Measurements from ENCODE around the gene BARX2.

BARX2 gene

DNA sequence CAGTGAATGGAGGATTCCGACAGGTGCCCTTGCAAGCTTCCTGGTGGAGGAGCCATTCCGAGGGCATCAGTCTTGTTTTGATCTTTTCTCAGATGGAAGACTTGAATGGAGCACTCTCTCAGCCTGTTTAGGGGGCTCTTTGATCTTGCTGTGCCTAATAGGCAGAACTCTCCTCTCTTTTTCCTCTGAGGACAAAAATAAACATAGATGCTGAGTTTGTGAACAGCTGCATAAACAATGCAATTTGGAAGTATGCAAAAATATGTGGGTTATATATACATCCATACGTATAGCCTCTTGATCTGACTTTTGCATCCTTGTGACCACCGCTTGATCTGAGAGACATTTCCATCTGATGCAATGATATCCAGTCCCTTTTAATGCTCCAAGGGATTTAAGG lies 29.1 kb downstream of the BARX2 start:
- no peak for DNase-seq

DNA sequence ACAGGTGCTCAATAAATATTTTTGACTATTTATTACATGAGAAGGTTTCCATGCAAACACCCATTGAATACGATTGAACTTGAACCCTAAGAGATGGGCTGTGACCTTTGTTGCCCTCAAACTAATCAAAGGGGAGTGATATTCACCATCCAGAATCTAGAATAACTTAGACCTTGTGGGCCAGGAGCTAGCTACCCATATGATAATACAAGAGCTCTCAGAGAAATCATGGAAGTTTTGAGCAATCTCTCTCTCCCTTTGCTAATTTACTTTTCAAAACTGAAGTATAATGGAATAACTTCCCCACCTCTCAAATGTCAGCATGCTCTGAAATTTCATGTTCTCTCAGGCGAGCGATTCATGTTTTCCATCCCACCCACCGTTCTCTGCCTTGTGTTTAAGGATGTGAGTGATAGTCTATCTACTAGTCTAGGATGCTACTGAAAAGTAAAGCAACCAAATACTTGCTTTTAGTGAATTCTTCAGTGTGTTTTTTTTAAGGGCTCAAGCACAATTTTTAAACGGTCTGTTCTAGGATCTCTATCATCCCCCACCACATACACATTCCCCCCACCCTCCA lies 33.3 kb downstream of the BARX2 start:
- DNase-seq, result no peak

DNA sequence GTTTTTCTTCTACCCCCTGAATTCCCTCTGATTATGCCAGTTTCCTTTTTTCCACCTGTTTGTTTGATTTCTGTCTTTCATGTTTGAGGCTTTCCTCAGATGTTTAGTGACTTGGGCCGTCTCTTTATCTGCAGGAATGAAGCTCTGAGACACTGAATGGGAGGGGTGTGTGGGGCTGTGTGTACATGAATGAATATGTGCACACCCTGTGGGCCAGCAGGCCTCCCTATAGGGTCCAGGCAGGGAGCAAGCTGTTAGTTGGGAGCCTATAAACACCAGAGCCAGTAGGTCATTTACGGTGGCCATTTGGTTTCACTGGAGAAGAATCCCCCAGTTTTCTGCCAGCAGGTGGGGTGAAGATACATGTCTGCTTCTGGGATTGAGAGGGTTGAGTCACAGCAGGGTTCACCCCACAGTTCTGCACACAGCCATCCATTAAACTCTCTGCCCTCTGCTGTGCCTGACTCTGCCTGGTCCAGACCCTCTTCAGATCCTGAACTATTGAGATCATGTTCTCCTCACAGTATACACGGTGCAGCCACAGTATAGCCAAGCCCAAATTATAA lies 34.8 kb downstream of the BARX2 start:
- no peak for DNase-seq

DNA sequence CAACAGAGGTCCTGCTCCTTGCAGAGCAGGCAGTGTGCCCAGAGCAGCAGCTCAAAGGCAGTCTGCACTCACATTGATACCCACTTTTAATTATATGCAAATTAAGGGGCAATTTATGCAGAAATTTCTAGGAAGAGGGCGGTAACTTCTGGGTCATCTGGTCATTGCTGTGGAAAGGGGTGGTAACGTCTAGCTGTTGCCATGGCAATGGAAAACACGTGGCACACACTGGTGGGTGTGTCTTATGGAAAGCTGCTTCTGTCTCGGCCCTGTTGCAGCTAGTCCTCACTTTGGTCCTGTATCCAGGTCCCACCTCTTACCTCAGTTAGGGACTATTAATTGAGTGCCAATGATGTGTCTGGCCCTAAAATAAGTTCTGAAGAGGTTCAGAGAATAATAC lies 36.8 kb downstream of the BARX2 start:
- no peak for DNase-seq

DNA sequence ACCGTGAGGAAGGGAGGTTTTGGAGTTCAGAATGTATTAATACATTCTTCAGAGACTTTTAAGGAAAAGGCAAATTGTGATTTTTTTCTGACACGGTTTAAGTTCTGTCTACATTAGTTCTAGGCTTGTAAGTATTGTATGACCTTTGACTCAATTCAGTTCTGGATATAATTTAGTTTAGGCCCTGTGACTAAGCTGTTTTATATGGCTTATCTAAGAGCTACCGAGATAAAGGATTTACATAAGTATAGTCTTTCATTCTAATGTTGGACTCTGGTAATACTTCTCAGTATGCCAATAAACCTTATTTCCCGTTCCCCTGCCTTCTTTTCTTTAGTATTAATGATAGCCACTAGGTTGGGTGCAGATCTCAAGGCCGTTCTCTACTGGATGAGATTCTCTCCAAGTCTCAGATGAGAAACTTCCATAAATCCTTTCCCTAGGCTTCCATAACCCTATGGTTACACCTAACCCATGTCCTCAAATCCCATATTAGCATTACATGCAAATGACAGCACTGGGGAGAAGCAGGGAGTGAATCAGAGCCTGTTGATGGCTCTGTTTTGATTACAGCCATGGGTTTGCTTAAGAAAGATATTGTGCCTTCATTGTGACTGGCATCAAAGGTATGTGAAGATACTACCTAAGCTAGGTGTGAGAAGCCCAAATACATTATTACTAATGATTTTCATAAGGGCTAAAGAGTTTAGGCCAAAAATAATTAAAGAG lies 38.7 kb downstream of the BARX2 start:
- no peak for DNase-seq

DNA sequence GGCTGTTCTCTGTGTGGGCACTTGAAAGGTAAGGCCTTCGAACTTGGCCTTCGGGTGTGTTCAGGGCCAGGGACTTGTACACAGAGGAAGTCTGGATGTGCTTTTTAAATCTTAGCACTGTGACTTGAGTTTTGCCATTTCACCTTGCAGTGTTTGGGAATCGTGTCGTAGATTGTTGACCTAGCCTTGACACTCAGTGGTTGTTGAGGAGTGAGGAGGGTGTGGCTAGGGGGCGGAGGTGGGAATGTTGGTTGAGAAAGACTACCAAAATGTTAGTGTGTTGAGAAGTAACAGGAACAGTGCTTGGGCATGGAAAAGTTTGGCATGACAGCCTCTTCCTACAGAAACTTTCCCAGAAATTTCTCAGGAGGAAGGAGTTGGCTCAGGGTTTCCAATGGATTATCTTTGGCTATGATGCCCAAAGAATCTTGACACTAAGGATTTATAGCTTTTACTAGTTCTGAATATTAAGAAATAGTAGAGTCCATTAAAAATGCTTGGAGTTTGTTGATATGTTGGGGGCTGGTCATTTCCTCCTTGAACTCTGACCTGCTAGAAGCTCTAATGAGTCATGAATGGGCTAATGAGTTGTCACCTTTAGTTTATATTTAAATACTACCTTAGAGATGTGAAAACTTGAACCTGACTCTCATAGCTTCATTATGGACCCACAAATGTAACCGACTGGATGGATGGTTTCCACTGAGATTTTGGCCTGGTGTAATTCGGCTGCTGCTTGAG lies 40.6 kb downstream of the BARX2 start:
- no peak for DNase-seq

DNA sequence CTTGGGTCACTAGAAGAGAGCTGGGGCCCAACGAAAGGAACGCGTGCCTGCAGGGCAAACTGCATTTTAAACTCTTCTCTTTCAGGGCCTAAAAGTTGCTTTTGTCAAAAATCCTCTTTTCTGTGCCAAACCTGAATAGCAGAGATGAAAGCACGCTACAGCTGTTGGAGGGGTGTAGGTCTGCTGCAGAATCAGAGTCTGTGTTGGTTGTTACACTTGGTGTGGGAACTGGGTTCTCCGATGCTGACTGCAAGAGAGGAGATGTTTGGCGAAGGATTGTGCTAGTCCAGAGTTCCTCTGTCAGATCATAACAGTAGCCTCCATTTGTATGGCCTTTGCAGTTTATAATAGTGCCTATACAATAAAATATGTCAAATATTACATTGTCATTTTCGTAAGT lies 41.8 kb downstream of the BARX2 start:
- DNase-seq, result no peak

DNA sequence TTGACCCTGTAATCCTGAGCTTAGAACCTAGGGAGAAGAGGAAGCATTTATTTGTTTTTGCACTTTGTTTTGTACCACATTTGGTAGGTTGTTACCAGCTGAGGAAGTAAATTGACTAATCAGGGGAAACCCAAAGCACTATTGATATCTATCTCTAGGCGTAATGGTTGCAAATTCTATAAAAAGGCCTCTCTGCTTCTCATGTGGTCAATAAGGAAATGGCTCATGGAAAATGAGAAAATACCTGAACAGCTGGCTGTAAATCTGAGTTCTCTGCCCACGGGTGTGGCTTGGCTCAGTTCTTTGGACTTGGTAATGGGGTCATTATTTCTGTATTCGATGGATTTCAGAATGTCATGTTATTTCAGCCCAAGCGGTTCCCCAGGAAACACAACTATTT lies 42.4 kb downstream of the BARX2 start:
- no peak for DNase-seq

DNA sequence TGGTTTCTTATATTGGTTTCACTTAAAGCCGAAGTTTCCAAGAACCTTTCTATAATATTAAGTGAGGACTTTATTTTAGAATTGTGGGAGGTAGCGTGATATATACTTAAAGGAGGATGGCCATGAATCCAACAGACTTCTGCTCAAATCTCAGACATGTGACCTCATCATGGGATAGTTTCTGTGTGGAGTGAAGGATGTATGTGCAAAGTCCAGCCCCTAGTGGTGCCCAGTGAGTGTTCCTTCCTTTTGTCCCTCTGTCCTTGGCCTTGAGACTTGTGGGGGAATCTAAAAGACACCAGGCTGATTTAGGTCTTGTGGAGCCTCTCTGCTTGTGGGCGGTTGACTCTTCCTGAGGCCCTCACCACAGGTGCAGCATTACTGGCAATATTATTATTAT lies 43.7 kb downstream of the BARX2 start:
- no peak for DNase-seq

DNA sequence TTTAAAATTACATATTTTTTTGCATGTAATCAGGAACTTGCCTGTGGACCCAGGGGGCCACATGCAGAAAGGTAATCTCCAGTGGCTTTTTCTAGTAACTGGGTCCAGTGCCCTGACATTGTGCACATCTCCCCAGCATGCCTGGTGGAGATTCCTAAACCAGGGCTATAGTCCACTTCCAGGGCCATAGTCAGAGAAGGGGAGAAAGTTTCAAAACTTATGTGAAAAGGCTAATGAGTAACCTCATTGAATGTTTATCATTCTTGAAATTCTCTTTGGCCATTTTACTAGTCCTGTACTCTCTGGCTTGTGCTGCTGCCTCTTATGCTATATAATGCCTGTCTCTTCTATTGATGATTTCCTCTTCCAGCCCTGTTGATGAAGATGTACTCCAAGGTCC lies 47.8 kb downstream of the BARX2 start:
- no peak for DNase-seq

DNA sequence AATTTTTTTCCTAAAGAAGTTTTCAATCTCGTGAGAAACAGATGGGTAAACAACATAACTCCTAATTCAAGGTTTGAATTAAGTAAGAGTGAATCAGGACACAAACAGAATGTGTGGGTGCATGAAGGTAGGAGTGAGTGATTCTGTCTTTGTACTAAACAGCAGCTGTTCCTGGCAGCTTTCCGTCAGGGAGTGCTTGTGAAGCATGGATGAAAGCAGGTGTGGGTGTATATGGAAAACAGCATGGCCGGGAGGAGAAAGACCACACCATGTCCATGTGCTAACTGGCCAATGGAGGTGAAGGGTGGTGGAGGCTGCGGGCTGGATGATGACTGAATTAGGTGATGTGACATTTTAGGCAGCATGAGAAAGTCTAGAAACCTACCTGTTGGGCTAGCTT lies 49.6 kb downstream of the BARX2 start:
- DNase-seq, result no peak

DNA sequence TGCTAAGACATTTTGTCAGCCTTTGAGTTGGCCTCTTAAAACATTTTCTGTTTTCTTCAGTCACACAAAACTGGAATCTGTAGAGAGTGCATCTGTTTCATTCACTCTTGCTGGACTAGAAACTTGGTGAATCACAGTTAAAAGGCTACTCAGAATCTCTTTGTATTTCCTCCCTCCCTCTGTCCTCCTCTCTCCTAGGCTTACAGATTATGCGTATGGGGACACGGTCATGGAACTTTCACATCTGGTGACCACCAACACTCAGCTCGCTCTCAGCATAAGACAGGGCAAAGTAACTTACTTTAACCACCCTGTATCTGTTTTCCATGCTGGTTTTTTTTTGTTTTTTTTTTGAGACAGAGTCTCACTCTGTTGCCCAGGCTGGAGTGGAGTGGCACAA lies 50.4 kb downstream of the BARX2 start:
- DNase-seq, result no peak

DNA sequence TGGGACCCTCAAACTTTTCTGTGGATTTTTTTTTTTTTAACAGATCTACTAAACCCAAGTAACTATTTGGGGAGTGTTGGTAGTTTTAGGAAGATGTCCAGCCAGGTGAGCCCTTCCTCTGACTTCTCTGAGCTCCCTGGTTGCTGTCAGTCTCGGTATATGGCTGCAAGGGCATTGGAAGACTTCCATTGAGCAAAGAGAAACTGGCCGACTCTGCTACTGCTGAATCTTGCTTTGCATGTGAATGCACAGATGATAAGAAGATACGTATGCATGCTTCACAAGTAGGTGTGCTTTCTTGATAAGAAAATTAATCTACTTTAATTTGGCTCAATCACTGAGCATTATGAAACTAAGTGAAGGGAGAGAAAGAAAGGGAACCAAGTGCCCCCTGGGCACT lies 51.1 kb downstream of the BARX2 start:
- DNase-seq, result no peak

DNA sequence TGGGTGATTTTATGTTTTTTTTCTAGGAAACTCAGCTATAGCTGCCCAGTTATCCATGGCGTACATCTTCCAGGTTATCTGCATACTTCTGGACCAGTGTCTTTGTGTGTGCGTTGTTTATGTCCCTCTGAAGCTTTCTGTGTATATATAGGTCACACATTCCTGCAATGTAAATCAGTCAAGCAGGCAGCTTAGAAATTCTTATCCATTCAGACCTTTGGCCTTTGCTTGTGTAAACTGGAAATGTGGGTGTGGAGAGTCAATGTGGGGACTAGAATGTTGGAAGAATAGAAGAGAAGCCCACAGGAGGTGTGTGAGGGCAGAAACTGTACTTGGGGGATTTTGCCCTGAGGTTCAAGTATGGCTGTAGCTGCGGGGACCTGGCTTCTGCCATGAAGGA lies 51.7 kb downstream of the BARX2 start:
- no peak for DNase-seq

DNA sequence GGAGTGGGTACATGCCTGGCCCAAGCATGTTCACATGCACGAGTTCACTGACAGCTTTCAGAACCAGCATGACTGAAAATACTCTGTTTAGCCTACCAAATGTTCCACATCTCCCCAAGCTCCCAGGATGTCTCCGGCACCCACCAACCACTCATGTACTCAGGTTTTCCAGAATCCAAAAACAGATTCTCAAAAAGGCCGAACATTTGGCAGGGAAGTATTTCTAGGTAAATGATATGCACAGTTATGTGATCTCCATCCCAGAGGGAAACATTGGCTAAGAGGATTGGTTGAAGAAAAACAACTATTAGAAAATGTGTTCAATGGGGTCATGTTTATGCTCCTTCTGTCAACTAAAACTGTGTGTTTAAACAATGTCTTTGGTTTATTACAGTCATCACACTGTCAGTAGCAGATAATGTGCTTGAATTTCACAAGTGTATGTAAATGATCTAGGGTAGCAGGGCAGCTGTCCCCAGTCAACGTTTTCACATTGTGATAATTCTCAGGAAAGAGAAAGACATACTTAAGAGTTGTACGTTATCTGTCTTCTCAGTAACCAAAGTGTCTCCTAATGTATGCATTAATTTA lies 52.3 kb downstream of the BARX2 start:
- no peak for DNase-seq

DNA sequence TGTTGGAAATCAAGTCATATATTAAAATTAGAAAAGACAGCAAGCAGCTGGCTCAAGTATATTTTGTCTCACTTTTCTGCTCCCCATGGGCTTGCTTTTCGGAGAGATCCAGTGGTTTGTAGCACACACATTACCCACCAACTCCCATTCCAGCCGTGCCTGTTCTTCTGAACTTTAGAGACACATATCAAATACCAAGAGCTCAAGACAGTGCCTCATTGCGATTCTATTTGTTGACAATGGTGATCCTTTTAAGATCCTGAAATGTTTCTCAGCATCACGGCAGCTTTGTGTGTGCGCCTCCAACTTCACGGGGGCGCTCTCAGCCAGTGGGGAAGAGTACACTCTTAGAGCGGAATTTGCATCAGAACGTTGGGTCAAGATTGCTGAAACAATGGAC lies 52.9 kb downstream of the BARX2 start:
- no peak for DNase-seq

DNA sequence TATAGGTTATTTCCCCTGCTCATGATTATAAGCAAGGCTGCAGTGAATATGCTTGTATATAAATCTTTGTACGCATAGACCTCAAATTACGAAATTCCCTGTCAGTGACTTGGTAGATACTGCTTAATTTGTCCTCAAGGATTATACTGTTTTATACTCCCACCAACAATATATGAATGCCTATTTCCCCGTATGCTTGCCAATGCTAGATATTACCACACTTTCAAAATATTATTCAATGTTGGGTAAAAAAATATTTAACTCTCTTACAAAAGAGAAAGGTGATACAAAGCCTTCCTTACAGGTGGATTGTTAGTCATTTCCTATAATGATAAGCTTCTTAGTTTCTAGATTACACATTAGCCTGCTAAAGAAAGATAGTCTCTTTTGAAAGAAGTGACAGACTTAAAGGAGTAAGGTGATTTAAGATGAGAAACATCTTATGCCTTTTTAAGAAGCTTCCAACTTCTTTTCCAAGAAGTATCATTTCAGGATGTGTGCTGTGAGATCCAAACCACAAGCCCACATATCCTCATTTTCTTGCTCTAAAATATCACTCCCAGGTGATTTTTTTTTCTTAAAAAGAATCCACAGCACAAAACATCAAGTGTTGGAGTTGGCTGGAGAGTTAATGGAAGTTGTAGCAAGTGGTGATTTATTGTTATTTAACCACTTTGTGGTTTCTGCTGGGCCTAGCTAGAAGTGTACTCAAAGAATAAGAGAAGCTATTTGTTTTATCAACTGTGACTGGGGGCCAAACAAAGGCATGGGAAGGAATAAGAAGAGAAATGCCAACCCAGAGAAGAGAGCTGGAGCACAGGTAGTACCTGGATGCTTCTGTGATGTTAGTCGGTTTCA lies 59.2 kb downstream of the BARX2 start:
- DNase-seq, result no peak

DNA sequence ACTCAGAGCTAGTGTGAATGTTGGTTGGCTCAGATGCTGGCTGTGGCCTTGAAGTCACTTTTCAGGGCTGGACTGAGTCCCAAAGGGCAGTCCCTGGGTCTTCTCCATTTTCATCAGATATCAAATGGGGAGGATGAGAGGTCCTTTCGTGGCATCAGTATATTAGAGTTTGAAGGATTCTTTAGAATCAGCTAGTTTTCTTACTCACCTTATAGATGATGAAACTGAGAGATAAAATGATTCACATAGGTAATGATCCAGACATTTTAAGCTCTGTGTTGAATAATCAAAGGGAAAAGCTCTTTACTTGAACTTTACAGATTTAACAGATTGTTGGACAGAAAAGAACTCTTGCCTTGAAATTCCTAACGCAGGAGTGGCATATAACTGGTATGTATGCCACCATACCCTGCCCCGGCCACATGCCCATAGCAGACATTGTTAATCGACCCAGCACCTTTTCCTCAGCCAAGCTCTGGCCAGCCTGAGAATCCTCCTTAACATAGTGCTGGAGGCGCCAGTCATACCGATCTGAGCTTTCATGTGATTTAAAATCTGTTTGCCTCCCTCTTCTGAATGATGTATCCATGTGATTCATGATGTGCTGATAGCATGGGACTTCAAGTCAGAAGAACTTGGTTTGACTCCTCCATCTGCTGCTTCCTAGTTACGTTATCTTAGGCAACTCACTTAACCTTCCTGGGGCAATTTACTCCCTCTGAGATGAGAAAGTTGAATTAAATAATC lies 60.0 kb downstream of the BARX2 start:
- no peak for DNase-seq

DNA sequence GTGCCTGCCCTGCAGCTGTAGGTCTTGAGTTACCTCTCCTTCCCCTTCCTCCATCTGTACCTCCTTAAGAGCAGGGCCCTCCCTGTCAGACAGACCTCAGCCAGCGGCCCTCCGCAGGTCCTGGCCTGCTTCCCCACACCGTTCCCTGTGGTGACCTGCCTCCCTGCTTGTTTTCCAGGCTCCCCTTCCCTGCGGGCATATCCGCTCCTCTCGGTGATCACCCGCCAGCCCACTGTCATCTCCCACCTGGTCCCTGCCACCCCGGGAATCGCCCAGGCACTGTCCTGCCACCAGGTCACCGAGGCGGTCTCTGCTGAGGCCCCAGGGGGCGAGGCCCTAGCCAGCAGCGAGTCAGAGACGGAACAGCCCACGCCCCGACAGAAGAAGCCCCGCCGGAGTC lies 60.9 kb downstream of the BARX2 start:
- DNase-seq, result no peak

DNA sequence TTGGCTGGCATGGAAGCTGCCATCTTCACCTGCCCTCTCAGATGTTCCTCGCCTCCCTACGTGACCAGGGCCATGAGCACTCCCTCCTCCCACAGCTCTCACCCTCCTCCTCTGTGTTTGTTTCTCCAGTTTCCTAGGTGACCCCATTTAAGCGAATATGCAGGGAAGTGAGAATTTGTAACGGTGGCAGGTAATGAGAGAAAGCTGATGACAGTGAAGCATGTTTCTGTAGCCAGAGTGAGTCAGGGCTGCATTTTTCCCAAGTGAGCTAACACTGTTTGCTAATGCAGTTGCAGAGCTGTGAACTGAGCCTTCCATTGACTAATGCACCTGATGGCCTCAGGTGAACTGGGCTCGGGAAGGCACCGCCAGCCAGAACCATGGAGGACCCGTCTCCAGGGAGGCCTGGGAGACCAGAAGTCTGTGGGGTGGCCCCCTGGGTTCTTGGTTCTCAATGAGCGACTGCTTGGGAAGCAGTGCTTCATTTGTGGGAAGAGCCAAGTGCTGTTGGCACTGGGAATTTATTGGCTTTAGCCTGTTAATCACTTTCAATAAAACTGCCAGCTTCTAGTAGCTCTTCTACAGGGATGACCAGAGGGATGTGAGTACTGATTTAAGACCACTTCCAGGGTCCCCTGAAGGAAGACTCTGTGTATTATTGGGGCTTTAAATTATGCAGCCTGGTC lies 64.5 kb downstream of the BARX2 start:
- no peak for DNase-seq

DNA sequence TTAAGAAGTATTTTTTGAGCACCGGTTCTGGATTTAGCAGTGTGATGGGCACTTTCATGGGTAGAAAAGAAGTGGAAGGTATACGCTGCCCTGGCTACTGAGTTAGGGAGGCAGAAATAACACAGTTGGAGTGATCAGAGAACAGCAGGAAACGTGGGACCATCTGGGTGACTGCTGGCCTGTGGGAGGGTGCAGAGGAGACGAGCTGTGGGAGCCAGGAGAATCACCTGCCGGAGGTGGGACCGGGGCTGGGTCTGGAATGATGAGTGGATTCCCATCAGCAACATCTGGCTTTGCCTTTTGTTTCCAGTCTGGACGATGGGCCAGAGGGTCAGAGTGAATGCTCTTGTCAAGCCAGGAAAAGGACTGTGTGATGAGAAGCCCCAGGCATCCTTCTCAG lies 66.5 kb downstream of the BARX2 start:
- DNase-seq, result no peak

Data from midbrain (tissue), 1 donor.